Panc1 (cell line): ENCODE measurements around the gene CTNND2.

ENCODE experiments used
- POLR2AphosphoS5 ChIP-seq: IDR thresholded peaks from 2 replicates; pipeline ENCODE4 v1.6.1; 2012; ENCODE audit warnings: mild to moderate bottlenecking, low read depth, low read length, moderate library complexity
- SIN3A ChIP-seq: IDR thresholded peaks from 2 replicates; pipeline ENCODE4 v1.6.1; 2012; ENCODE audit warnings: low read depth, mild to moderate bottlenecking, low read length, moderate library complexity, borderline replicate concordance; ENCODE audit not compliant: insufficient read depth
- TCF7L2 ChIP-seq: IDR thresholded peaks from 2 replicates; pipeline ENCODE4 v1.6.1; 2011; ENCODE audit warnings: mild to moderate bottlenecking, low read depth, low read length, inconsistent platforms
- TF ChIP-seq, protein P1 (sequence below): fragments of 450-650 bp; IDR thresholded peaks from 2 replicates; pipeline ENCODE4 v1.5.1; 2017; ENCODE audit warnings: mild to moderate bottlenecking
- TF ChIP-seq, protein P2 (sequence below), 2 experiments: IDR thresholded peaks; 2 replicates each; pipeline ENCODE4 v1.6.1; 2011 to 2012; ENCODE audit warnings: low read depth in 2 of 2, control low read depth in 1 of 2, low read length in 1 of 2, mild to moderate bottlenecking in 1 of 2, moderate library complexity in 1 of 2; ENCODE audit not compliant: insufficient read depth in 1 of 2

DNA sequence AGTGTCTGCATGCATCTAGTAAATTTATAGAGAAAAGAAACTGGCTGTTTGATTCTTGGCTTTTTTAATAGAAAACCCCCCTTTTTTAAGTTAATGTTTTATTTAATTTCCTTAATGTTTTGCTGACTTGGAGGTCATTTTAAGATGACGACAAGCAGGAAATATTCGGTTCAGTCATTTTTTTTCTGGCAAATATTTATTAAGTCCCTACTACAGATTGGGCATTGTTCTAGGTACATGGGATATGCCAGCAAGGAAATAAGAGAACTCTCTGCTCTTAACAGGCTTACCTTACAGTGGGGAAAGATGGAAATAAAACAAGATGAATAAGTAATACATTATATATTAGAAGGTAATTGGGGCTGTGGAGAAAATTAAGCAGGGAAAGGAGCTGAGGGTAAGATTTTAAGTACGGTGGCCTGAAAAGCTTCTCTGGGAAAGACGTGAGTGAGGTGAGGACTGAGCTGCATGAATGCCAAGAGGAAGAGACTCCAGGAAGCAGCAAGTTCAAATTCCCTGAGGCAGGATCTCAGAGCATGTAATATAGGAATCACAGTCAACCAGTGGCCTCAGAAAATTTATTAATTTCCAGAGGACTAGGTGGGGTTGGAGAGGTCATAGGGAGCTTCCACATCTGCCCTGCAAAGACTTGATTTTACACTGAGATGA is 827.2 kb downstream of the CTNND2 start:
- TF ChIP-seq, protein P1, sequence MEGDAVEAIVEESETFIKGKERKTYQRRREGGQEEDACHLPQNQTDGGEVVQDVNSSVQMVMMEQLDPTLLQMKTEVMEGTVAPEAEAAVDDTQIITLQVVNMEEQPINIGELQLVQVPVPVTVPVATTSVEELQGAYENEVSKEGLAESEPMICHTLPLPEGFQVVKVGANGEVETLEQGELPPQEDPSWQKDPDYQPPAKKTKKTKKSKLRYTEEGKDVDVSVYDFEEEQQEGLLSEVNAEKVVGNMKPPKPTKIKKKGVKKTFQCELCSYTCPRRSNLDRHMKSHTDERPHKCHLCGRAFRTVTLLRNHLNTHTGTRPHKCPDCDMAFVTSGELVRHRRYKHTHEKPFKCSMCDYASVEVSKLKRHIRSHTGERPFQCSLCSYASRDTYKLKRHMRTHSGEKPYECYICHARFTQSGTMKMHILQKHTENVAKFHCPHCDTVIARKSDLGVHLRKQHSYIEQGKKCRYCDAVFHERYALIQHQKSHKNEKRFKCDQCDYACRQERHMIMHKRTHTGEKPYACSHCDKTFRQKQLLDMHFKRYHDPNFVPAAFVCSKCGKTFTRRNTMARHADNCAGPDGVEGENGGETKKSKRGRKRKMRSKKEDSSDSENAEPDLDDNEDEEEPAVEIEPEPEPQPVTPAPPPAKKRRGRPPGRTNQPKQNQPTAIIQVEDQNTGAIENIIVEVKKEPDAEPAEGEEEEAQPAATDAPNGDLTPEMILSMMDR, result no peak
- TF ChIP-seq POLR2AphosphoS5 (no peak), SIN3A (no peak), TCF7L2 (no peak)
- TF ChIP-seq, protein P2, sequence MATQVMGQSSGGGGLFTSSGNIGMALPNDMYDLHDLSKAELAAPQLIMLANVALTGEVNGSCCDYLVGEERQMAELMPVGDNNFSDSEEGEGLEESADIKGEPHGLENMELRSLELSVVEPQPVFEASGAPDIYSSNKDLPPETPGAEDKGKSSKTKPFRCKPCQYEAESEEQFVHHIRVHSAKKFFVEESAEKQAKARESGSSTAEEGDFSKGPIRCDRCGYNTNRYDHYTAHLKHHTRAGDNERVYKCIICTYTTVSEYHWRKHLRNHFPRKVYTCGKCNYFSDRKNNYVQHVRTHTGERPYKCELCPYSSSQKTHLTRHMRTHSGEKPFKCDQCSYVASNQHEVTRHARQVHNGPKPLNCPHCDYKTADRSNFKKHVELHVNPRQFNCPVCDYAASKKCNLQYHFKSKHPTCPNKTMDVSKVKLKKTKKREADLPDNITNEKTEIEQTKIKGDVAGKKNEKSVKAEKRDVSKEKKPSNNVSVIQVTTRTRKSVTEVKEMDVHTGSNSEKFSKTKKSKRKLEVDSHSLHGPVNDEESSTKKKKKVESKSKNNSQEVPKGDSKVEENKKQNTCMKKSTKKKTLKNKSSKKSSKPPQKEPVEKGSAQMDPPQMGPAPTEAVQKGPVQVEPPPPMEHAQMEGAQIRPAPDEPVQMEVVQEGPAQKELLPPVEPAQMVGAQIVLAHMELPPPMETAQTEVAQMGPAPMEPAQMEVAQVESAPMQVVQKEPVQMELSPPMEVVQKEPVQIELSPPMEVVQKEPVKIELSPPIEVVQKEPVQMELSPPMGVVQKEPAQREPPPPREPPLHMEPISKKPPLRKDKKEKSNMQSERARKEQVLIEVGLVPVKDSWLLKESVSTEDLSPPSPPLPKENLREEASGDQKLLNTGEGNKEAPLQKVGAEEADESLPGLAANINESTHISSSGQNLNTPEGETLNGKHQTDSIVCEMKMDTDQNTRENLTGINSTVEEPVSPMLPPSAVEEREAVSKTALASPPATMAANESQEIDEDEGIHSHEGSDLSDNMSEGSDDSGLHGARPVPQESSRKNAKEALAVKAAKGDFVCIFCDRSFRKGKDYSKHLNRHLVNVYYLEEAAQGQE (IDR thresholded peaks at IDR 0.05; ENCODE audit: insufficient read depth in 1 of 2, low read depth in 2 of 2, low read length in 1 of 2), result no peak
